GM19438 (cell line): ENCODE measurements around the gene CLEC20A.

Source experiments
- ATAC-seq: cut with Tn5 transposase; IDR thresholded peaks from one replicate; pipeline ENCODE4 v1.9.1; 2021; ENCODE audit warnings: low read depth; ENCODE audit not compliant: unreplicated experiment

CLEC20A gene

DNA sequence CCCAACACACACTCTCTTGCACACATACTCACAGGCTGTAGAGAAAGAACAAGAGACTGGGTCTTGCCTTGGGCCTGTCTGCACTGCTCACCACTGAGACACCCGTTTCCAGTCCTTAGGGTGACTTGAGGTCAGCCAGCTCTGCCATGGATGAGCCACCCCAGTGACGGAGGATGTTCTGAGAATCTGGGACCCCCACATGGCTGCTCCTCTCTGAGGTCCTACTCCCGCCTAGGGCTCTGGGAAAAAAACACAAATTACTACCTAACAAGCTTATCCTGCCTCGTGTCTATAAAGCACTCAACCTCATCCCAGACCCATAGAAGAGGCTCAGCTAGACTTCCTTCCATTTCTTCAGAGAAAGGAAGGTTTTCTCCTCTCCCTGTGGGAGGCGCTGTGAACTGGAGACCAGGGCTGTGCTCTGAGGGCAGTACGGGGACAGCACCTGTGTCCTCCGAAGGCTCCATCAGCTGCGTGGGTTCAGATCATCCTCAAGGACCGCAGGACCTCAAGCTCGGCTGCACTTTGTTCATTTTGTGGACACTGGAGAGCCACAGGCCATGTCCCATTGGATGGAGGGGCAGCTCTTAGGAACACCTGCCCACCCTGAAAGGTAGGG, 4.3 kb upstream of the CLEC20A start:
- no peak for ATAC-seq

DNA sequence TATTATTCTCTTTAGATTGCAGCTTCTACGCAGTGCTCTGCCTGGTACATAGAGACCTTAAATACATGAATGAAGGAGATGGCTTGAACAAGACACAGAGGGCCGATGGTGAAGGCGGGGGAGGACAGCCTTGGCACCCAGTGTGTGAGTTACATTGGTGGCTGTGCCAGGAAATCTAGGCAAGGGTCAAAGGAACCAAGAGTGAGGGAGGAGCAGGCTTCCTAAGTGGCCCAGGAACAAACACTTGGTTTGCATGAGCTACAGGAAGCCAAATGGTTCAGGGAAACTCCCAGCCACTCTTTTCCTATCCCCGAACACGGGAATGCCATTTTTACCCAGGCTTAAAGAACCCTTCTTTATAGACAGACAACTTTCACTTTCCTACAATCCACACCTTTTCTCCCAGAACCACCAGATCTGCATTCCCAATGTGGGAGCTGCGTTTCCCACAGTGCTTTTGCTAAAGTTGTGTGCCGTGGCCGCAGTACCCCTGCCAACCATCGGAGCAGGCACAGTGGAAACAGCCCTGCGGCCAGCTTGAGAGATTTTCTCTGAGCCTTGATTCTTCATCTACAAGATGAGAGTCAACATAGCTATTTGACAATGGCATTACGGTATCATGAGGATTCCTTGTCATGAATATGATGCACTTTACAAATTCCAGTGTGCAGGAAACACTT, 3.5 kb upstream of the CLEC20A start:
- ATAC-seq: no peak

DNA sequence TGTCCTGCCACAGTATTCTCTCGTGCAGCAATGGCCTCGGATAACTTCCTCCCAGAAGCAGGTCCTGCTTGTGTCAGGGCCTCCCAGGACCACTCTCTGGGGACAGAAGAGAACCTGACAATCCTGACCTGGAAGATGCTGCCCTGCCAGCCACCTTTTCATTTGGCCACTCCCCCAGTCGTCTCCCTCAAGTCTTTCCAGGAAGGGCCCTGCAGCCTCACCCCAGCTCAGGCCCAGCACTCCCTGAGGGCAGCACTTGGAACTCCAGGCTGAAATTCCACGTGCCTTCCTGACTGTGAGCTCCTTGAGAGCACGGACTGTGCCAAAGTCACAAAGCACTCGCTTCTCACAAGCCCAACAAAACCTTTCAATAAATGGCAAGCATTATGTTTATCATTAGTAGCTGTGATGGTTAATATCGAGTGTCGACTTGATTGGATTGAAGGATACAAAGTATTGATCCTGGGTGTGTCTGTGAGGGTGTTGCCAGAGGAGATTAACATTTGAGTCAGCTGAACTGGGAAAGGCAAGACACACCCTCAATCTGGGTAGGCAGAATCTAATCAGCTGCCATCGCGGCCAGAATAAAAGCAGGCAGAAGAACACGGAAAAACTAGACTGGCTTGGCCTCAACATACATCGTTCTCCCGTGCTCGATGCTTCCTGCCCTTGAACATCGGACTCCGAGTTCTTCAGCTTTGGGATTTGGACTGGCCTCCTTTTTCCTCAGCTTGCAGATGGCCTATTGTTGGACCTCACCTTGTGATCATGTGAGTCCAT, 2.3 kb upstream of the CLEC20A start:
- ATAC-seq: no peak

DNA sequence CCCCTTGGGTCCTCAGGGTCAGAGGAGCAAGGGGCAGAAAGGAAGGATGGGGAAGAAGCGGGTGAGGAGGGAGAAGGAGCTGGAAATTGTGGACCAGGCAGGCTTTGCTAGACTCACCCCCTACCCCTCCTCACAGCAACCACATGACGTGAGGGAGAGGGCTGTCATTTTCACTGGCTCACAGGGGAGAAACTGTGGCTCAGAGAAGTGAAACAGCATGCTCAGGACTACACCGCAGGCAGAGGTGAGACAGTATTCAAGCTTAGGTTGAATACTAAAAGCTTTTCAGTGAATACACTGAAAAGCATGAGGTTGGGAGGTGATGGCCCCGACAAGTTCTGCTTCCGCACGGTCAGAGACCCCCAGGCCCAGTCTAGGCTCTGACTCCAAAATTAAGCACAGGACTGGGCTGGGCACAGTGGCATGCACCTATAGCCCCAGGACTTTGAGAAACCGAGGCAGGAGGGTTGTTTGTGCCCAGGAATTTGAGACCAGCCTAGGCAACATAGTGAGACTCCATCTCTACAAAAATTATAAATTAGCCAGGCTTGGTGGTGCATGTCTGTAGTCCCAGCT, 1.2 kb upstream of the CLEC20A start:
- no peak for ATAC-seq

DNA sequence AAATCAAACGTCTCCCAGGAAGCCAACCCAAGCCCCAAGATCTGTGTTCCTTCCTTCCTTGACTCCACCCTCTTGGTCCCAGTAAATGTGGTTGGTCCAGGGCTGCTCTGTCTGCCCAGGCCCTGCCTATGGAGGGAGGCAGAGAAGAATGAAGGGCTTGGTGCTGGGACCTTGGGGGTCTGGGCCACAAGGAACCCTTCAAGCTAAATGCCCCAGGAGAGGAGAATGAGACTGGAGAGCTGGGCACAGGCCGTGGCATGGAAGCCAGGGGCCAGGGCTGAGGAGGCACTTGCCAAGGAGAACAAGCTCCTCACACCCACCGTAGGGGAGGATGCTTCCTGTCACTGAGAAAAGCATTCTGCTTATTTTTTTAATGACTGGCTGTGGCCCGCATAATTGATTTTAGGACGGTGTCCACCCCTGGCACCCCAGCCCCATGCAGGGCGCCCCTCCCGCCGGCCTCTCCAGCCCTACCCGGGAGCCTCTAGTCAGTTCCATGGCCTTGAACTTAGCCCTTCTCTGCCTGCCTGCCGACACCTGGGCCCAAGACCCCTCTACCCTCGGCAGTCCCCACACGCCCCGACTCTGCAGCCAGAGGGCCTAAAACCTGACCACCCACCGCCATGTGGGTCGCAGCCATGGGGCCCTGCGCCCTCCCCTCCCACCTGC, 889 bp downstream of the CLEC20A start:
- no peak for ATAC-seq

DNA sequence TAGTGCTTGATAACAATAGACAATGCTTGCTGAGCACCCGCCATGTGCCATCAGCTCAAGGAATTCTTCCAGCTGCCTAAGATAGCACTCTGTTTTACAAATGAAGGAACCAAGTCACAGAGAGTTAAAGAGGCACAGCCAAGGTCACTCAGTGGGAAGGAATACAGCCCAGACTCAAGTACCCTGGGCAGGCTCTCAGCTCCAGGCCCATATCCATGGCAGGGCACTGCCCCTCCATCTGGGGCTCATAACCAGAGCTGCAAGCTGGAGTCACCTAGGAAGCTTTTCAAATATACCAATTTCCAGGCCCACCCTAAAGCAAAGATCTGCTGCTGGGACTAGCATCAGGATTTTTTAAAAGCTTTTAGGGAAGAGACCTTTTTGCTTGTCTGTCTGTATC, 1.6 kb downstream of the CLEC20A start:
- no peak for ATAC-seq

DNA sequence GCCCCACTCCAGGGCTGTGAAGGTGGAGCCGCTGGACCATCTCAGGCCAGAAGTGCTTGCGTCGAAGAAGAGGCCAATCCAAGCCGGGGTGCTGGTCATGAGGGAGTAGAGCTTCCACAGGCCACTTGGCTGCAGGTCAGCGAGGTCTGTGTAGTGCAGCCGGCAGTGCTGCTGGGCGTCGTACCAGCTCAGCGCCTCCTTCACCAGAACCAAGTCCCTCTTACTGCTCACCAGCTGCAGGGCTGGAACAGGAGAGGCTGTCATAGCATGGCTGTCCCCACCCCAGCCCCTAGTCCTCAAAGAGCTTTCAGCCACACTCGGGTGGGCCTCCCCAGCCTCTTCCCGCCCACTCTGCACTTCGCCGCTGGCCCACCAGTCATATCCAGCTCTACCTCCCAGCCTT, 2.2 kb downstream of the CLEC20A start:
- no peak for ATAC-seq

DNA sequence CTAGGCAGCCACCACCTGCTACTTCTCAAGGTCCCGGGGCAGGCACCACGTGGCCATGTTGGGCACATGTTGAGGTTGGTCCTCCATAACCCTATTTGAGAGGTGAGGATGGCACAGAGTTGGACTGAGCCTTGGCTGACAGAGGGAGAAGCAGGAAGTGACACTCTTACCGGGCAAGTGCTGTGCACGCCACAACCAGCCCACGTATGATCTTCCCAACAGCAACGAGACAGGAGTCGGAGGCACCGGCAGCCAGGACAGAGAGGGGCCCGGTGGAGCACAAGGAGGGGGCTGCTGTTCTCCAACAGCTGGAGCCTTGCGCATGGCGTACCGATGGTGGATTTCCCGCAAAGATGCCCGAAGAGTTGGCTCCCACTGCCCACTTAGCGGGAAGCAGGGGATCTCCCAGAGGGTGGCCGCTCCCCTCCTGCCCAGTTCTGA, 3.4 kb downstream of the CLEC20A start:
- no peak for ATAC-seq

DNA sequence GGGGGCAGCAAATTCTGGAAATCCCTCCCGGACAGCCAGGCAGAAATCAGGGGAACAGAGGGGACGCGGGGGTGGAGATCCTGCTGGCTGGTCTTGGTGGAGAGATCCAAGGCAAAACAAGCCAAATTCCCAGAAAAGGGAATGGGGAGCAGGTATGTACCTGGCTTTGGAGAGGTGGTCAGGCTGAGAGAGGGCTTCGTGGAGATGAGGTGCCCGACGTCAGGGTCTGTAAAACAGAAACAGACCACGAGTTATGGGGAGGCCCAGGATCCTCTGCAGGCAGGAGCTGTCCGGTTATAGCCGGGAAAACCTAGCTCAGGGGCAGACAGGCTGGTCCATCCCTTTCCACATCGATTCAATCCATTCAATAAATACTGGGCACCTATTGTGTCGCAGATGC, 4.4 kb downstream of the CLEC20A start:
- ATAC-seq: no peak

DNA sequence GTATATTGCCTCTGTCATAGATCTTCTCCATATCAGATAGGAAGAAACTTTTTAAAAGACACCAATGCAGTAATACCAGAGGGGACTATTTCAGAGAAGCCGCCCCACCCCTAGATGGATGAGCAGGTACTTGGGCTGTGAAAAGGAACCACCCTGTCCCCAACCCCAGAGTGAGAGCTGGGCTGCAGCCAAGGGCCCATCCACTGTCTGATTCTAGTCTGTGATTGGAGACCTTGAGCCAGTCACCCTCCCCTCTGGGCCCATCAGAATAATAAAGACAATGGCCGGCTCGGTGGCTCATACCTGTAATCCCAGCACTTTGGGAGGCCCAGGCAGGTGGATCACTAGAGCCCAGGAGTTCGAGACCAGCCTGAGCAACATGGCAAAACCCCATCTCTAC, 5.0 kb downstream of the CLEC20A start:
- ATAC-seq: no peak

DNA sequence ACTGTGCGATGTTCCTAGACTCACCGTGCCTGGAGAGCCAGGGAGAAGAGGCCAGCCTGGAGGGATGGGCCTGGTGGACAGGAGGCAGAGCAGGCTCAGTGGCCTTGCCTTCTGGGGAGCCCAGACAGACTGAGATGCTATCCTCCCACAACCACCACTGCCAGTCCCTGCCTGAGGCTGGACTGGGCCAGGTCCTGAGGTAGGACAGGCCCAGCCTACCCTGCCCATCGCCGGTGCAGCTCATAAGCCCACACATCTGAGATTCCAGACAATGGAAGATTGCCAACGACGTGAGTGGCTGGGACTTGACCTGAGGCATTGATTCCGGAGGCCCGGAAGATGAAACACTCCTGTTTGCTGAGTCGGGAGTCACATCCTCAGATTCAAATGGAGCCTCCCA, 5.8 kb downstream of the CLEC20A start:
- ATAC-seq: no peak

DNA sequence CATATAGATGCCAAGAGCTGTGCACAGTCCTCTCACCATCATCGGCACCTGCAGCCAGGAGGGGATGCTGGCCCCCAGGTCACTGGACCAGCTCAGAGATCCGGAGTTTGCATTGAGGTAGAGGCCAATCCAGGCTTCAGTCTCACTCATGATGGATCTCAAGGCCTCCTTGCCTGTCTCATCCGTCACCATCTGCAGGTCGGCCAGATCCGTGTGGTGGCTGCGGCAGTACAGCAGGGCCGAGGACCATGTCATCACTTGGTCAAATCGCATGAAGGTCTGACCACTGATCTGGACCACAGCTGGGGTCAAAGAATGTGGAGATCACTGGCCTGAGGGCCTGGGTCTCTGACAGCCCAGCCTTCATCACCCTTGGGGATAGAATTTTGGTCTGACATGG, 6.6 kb downstream of the CLEC20A start:
- ATAC-seq: no peak

DNA sequence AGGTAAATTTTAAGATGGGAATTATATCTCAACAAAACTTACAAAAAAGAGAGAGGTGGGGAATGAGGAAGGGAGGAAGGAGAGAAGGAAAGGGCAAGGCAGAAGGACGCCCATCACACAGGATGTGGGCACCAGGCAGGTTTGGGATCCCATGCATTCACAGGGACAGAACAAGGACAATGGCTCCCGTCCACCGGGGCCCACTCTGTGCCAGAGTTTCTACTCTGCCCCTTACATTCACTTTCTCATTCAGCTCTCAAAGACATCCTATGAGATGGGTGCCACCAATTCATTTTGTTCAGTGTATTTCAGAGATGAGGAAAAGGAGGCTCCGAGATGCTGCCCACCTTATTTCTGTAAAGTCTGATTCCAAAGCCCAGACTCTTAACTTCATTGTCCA, 7.4 kb downstream of the CLEC20A start:
- no peak for ATAC-seq

DNA sequence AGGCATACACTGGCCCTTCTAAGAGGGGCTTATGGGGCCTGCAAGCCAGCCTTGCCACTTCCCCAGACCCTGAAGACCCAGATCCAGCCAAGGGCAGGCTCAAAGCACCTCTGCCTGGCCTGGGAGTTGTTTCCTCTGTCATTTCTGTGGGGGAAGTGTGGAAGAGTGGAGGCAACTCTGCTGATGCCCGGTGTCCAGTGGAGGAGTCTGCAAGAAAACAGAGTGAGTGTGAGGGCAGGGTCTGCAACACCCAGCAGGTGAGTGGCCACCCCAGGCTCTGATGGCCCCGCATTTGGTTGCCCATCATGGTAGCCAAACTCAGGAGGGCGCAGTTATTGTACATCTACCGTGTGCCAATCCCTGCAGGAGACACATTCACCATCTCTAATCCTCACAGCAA, 8.4 kb downstream of the CLEC20A start:
- ATAC-seq: no peak

DNA sequence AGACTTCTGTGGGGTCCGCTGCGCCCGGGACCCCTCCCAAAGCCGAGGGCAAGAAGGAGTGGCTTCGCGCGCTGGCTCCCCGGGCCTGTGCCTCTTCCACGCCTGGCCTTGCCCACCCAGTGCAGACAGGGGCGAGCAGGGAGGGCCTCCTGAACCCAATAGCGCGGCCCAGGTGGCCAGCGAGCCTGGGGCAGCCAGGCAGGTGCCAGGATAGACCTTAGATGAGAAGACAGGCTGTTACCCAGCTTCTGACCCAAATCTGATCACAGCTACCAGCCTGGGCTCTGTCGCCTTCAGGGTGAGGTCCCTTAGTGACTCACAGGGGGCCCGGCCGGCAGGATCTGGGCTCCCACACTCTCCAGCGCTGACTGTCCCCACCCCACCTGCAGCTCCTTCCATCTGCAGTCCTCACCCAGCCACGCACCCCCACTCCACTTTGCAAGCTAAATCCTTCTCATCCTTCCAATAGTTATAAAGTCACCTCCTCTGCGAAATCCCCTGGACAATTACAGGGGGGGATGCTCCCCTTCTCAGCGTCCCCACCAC, 9.6 kb downstream of the CLEC20A start:
- ATAC-seq: no peak

DNA sequence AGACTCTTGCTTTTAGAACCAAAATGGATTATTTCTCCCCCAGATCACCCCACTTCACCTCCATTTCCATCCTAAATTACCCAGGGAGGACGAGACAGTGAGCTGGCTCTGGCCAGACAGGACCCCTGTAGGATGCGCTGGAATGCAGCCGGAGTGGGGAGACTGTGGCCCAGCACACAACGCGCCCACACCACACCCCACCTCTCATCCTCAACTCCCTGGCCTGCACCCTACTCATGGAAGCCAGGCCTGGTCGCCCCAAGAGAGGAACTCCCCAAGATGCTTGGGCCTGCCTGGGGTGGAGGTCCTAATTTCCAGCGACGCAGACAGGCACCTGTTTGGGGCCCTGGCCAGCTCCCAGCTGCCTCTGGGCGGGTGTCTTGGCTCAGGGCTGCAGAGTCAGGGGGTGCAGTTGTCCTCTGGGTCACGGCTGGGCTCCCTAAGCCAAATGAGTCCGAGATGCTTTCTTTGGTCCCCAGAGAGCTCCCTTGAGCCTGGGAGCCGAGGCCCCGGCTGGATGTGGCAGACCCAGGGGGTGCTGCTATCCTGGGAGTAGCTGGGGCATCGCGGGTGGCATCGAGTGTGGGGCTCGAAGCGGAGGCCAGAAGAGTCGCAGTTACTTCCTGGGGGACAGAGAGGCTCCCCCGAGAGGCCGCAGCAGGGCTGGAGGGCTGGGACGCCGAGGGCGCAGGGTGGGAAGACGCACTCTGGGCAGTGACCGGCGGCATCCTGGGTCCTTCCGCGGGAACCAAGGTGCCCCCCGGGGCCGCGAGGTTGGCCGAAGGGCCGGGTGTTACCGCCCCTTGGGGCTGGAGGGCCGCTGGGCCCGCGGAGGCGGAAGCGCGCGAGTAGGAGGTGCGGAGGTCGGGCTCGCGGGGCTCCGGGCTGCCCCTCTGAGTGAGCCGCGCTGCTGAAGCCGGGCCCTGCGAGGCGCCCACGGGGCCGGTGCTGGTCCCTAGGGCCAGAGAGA, 10.4 kb downstream of the CLEC20A start:
- no peak for ATAC-seq

DNA sequence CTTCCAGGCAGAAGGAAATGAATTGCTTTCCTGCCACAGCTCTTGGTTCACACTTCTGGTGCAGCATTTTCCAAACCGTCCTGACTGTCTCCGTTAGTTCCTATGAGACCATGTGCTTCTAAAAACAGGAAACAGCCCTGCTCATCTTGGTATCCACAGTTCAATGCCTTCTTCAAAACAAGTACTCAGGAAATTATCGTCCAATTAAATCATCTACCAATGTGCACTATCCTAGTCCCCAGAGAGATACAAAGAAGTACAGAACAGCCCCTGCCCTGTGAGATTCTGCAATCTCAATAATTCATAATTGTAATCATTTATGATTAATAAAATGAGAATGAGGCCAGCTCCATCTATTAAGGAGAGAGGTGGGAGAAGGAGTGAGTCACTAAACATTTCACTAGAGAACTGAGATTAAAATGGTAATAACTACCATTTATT, 11.2 kb downstream of the CLEC20A start:
- no peak for ATAC-seq

DNA sequence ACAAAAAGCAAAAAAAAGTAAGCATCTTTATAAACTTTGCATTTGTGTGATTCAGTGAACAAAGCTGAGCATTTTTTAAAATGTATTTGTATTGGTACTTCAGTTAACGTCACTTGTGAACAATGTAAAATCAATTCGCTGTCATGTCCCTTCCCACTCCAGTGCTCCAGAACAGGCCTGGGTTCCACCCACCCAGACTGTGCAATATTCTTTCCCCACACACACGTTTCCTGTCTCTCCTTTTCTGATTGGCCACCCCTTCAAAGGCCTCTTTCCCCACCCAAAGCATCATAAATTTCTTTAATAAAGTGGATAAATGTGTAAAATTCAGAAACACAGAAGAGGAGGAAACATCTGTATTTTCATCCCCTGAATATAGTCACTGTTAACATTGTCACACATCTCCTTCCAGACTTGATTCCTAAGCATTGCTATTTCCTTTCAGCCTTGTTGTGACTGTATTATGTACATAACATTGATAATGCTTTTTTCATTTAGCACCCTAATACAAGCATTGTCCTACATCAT, 12.0 kb downstream of the CLEC20A start:
- ATAC-seq: no peak

DNA sequence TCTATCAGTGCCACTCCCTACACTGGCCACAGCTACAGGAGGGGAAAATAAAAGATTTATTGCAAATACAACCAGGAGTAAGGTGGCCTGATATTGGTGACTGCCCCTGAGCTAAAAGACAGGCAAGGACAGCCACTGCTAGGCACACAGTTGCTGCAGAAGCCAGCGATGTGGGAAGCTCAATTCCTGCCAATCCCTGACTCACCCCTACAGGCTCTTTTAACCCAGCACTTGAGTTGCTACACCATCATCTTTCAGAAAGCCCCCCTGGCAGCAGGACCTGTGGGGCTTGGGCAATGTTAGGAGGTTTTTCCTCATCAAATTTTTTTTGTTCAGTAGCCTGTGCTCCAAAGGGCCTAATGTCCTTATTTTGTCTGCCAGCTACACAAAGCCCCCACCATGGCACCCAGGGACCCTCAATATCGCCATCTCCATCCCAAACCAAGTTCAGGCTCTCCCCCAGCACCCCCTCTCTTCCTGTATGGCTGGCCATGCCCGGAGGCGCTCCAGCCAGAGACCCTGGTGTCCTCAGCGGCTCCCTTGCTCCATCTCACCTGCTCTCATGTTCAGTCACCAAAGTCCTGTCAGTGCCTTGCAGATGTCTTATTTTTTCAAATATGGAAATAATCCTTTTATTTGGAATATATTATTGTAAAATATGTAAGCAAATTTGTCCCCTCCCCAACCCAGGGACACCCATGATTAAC, 13.4 kb downstream of the CLEC20A start:
- ATAC-seq: no peak
